ENCODE data around the gene DCUN1D2. TPM values are rescaled to one million over a fixed set of nuclear protein-coding genes. Genes with fewer than 3 reads are reported as not detected.
A peak's percentile ranks its signal among the peaks of the same experiment; 100 is the strongest.

The DCUN1D2 gene
- total RNA-seq, 1 donor from 2014 or later, result 7.8 TPM

DNA sequence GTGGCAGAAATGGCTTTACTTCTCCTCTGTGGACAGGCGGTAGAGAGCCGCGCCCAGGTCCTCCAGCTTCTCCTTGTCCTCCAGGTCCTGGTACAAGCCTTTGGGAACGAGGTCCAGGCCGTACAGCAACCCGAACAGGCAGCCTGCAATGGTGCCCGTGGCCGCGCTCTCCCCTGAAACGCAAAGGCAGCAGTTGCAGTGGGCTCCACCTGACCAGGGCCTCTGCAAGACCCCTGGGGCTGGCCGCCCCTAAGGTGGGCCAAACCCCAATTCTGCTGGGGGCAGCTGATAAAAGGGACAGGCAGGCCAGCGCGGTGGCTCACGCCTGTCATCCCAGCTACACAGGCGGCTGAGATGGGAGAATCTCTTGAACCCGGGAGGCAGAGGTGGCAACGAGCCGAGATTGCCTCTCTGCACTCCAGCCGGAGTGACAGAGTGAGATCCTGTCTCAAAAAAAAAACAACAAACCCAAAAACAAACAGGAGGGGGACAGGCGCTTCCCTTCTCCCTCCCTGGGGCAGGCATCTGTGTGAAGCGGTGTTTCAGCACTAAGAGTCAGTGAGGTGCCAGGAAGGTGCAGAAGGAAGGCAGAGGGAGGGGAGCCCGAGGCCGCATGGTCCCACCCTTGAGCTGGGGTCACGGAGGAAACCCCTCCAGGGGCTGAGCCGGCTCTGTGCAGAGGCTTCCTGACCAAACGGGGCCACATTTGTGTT is 67.5 kb downstream of the DCUN1D2 start:
- Histone ChIP-seq H3K27ac (ENCODE audit: low read depth, low read length) (no peak overlapping the region), H3K4me3 (ENCODE audit: low read length in 3 of 3) (no peak overlapping the region), H3K36me3 (ENCODE audit: control insufficient read depth in 3 of 3, insufficient read depth in 3 of 3, low read length in 3 of 3) (peaks cover 33 to 42% (median 41%) of the 10 kb centered on the region in 3 donors), H3K9ac (ENCODE audit: low read depth in 1 of 3, low read length in 3 of 3) (no peak overlapping the region), H3K27me3 (ENCODE audit: control insufficient read depth in 3 of 3, insufficient read depth in 3 of 3, low read length in 3 of 3) (no peaks in the 10 kb centered on the region), H3K4me1 (ENCODE audit: control insufficient read depth in 3 of 3, insufficient read depth in 3 of 3, low read length in 3 of 3) (peaks cover 0 to 8% (median 0%) of the 10 kb centered on the region in 3 donors), H3K9me3 (ENCODE audit: control insufficient read depth in 3 of 3, low read length in 3 of 3) (no peaks in the 10 kb centered on the region)

DNA sequence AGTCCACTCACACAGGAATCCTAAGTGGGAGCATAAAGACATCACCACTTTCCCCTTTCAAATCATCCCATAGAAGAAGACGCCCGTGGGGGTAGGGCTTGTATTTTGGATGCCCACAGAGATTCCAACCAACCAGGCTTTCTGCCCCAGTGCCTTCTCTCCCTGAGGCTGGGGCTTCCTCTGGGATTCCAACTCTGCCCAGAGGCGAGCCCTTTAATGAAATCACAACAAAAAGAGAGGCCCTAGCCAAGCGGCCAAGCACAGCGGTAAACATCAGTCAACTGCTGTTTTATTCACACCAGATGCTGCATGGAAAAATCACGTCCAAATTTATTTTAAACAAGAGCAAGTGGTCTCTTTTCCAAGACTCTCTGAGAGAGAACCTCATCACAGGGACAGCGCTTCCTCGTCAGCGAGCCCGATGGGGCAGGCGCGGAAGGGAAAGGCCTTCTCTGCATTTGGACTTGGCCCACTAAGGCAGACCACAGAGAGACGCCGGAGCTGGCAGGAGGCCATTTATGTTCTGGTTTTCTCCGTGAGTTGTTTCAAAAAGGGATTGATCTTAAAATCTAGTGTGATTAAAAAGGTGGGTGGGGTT is 68.7 kb downstream of the DCUN1D2 start:
- H3K27me3 ChIP-seq (ENCODE audit: control insufficient read depth in 3 of 3, insufficient read depth in 3 of 3, low read length in 3 of 3), result no peaks in the 10 kb centered on the region
- no peak overlapping the region for H3K27ac ChIP-seq (ENCODE audit: low read depth, low read length)
- H3K9ac ChIP-seq (ENCODE audit: low read depth in 1 of 3, low read length in 3 of 3), result no peak overlapping the region
- peaks cover 28 to 39% (median 35%) of the 10 kb centered on the region in 3 donors for H3K36me3 ChIP-seq (ENCODE audit: control insufficient read depth in 3 of 3, insufficient read depth in 3 of 3, low read length in 3 of 3)
- no peak overlapping the region for H3K4me3 ChIP-seq (ENCODE audit: low read length in 3 of 3)
- no peaks in the 10 kb centered on the region for H3K9me3 ChIP-seq (ENCODE audit: control insufficient read depth in 3 of 3, low read length in 3 of 3)
- peaks cover 0 to 8% (median 0%) of the 10 kb centered on the region in 3 donors for H3K4me1 ChIP-seq (ENCODE audit: control insufficient read depth in 3 of 3, insufficient read depth in 3 of 3, low read length in 3 of 3)

DNA sequence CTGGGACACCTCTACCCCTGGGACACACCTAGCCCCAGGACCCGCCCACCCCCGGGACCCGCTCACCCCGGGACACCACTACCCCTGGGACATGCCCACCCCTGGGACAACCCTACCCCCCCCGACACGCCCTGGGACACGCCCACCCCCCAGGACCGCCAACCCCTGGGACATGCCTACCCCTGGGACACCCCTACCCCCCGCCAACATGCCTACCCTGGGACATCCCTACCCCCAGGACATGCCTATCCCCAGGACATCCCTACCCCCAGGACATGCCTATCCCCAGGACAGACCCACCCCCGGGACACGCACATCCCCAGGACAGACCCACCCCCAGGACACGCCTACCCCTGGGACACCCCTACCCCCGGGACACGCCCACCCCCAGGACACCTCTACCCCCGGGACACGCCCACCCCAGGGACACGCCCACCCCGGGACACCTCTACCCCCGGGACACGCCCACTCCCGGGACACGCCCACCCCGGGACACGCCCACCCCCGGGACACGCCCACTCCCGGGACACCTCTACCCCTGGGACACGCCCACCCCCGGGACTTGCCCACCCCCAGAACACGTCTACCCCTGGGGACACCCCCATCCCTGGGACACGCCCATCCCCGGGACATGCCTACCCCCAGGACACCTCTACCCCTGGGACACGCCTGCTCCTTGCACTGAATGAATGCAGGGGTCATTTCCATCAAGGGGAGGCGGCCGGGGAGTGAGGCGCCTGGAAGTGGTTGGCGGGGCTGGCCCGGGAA is 69.5 kb downstream of the DCUN1D2 start:
- Histone ChIP-seq H3K27ac (ENCODE audit: low read depth, low read length) (no peak overlapping the region), H3K4me3 (ENCODE audit: low read length in 3 of 3) (no peak overlapping the region), H3K27me3 (ENCODE audit: control insufficient read depth in 3 of 3, insufficient read depth in 3 of 3, low read length in 3 of 3) (peaks cover 0 to 1% (median 0%) of the 10 kb centered on the region in 3 donors), H3K9me3 (ENCODE audit: control insufficient read depth in 3 of 3, low read length in 3 of 3) (no peaks in the 10 kb centered on the region), H3K36me3 (ENCODE audit: control insufficient read depth in 3 of 3, insufficient read depth in 3 of 3, low read length in 3 of 3) (peaks cover 28 to 32% (median 30%) of the 10 kb centered on the region in 3 donors), H3K9ac (ENCODE audit: low read depth in 1 of 3, low read length in 3 of 3) (no peak overlapping the region), H3K4me1 (ENCODE audit: control insufficient read depth in 3 of 3, insufficient read depth in 3 of 3, low read length in 3 of 3) (peaks cover 0 to 6% (median 0%) of the 10 kb centered on the region in 3 donors)

DNA sequence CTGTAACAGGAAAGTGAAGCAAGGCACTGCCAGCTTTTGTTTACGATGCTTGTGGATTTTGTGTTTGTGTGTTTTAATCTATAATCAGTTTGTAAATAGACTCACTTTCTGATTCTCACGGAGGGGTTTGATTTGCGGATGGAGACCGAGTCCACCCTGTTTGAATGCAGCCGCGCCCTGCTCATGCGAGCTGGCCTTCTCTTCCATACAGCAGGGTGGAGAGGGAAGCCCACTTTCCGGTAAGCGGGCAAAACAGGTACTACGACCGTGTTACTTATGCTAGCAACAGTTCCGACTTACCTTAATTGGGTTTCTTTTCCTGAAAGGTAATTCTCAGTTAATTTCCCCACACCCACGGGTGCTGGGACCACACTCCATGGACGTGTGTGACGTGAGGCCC is 70.3 kb downstream of the DCUN1D2 start:
- Histone ChIP-seq H3K27ac (ENCODE audit: low read depth, low read length) (no peak overlapping the region), H3K9me3 (ENCODE audit: control insufficient read depth in 3 of 3, low read length in 3 of 3) (no peaks in the 10 kb centered on the region), H3K27me3 (ENCODE audit: control insufficient read depth in 3 of 3, insufficient read depth in 3 of 3, low read length in 3 of 3) (peaks cover 0 to 3% (median 0%) of the 10 kb centered on the region in 3 donors), H3K36me3 (ENCODE audit: control insufficient read depth in 3 of 3, insufficient read depth in 3 of 3, low read length in 3 of 3) (peaks cover 28 to 30% (median 30%) of the 10 kb centered on the region in 3 donors), H3K9ac (ENCODE audit: low read depth in 1 of 3, low read length in 3 of 3) (no peak overlapping the region), H3K4me1 (ENCODE audit: control insufficient read depth in 3 of 3, insufficient read depth in 3 of 3, low read length in 3 of 3) (peaks cover under 1 to 4% (median 2%) of the 10 kb centered on the region in 3 donors), H3K4me3 (ENCODE audit: low read length in 3 of 3) (no peak overlapping the region)

DNA sequence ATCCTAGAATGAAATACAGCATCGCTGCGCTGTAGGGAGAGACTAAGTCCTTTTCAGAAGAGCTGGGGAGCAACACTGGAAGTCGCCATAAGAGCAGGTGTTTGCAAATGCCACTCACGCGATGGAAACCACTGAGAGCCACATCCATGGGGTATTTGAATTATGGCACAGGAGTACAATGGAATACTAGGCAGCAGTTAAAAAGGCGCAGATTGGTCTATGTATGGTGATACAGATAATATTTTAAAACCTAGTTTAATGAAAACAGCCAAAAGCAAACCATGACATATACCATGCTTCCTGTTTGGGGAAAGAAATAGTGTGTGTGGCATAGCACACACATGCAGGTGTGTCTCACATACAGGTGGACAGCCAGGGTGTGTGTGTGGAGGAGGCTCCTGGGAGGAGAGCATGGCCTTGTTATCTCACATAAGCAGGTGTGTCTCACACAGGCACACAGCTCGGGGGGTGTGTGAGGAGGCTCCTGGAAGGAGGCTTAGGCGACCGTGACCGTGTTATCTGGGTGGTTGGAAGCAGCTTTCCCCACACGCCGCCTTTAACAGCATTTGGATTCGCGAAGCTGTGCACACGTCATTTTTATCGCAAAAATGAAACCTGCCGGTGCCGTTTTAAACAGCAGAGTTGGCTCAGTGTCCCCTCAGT is 70.8 kb downstream of the DCUN1D2 start:
- Histone ChIP-seq H3K4me3 (ENCODE audit: low read length in 3 of 3) (no peak overlapping the region), H3K9ac (ENCODE audit: low read depth in 1 of 3, low read length in 3 of 3) (no peak overlapping the region), H3K27me3 (ENCODE audit: control insufficient read depth in 3 of 3, insufficient read depth in 3 of 3, low read length in 3 of 3) (peaks cover 0 to 3% (median 0%) of the 10 kb centered on the region in 3 donors), H3K9me3 (ENCODE audit: control insufficient read depth in 3 of 3, low read length in 3 of 3) (no peaks in the 10 kb centered on the region), H3K36me3 (ENCODE audit: control insufficient read depth in 3 of 3, insufficient read depth in 3 of 3, low read length in 3 of 3) (peaks cover 25 to 30% (median 30%) of the 10 kb centered on the region in 3 donors), H3K27ac (ENCODE audit: low read depth, low read length) (no peak overlapping the region), H3K4me1 (ENCODE audit: control insufficient read depth in 3 of 3, insufficient read depth in 3 of 3, low read length in 3 of 3) (peaks cover 6 to 10% (median 8%) of the 10 kb centered on the region in 3 donors)

DNA sequence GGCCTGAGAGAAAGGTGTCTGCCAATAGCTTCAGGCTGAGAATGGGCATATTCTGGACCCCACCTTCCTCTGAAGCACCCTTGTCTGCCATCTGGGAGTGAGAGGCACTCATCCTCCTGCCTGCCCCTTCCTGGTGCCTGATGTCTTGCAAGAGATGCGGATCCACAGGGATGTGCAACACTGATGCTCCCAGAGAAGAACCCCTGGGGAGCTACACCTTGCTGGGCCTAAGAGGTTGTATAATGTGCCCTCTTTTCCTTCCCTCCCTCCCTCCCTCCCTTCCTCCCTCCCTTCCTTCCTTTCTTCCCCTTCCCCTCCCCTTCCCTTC is 71.8 kb downstream of the DCUN1D2 start:
- H3K4me1 ChIP-seq (ENCODE audit: control insufficient read depth in 3 of 3, insufficient read depth in 3 of 3, low read length in 3 of 3), result peaks cover 15 to 17% (median 15%) of the 10 kb centered on the region in 3 donors
- H3K36me3 ChIP-seq (ENCODE audit: control insufficient read depth in 3 of 3, insufficient read depth in 3 of 3, low read length in 3 of 3), result peaks cover 20 to 25% (median 24%) of the 10 kb centered on the region in 3 donors
- no peak overlapping the region for H3K27ac ChIP-seq (ENCODE audit: low read depth, low read length)
- no peak overlapping the region for H3K4me3 ChIP-seq (ENCODE audit: low read length in 3 of 3)
- no peak overlapping the region for H3K9ac ChIP-seq (ENCODE audit: low read depth in 1 of 3, low read length in 3 of 3)
- no peaks in the 10 kb centered on the region for H3K9me3 ChIP-seq (ENCODE audit: control insufficient read depth in 3 of 3, low read length in 3 of 3)
- H3K27me3 ChIP-seq (ENCODE audit: control insufficient read depth in 3 of 3, insufficient read depth in 3 of 3, low read length in 3 of 3), result peaks cover 0 to 3% (median 0%) of the 10 kb centered on the region in 3 donors

DNA sequence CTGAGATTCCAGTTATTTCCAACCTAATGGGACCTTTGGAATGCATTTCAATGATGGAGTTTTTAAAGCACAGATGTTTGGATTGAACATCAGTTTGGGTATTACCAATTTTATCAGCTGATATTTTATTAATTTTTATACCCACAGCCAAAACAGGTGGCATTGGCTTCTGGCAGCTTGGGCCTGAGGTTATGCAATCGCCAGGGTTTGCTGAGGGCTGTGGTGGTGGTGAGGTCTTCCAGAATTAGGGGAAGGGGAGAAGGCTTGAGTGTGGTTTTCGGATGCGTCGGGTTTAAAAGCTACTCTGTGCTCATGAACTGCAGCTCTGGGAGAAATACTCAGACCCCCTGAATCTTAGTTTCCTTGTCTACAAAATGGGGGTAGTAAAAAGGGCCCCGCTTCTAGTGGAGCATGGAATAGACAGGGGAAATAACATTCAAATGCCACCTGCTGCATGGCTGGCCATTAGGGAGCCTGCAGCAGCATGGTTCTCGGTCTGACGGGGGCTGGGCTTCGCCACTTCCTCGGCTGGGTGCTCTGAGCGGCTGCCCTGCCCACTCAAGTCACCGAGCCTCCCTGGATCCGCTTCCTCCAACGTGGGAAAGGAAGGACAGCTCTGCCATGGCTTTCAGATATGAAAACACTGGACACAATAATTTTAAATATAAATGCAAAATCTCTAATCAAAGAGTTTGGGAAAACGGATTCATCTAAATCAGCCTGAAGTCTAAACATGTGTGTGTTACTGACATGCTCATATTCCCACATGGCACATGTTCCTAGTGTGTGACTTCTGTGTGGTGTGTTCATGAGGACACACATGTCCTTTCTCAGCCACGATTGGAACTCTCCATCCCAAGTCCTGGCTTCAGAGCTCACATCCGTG is 72.4 kb downstream of the DCUN1D2 start:
- Histone ChIP-seq H3K4me3 (ENCODE audit: low read length in 3 of 3) (no peak overlapping the region), H3K9me3 (ENCODE audit: control insufficient read depth in 3 of 3, low read length in 3 of 3) (no peaks in the 10 kb centered on the region), H3K9ac (ENCODE audit: low read depth in 1 of 3, low read length in 3 of 3) (no peak overlapping the region), H3K36me3 (ENCODE audit: control insufficient read depth in 3 of 3, insufficient read depth in 3 of 3, low read length in 3 of 3) (peaks cover 14 to 19% (median 19%) of the 10 kb centered on the region in 3 donors), H3K4me1 (ENCODE audit: control insufficient read depth in 3 of 3, insufficient read depth in 3 of 3, low read length in 3 of 3) (peaks cover 17 to 23% (median 21%) of the 10 kb centered on the region in 3 donors), H3K27me3 (ENCODE audit: control insufficient read depth in 3 of 3, insufficient read depth in 3 of 3, low read length in 3 of 3) (peaks cover 0 to 3% (median 0%) of the 10 kb centered on the region in 3 donors), H3K27ac (ENCODE audit: low read depth, low read length) (no peak overlapping the region)

DNA sequence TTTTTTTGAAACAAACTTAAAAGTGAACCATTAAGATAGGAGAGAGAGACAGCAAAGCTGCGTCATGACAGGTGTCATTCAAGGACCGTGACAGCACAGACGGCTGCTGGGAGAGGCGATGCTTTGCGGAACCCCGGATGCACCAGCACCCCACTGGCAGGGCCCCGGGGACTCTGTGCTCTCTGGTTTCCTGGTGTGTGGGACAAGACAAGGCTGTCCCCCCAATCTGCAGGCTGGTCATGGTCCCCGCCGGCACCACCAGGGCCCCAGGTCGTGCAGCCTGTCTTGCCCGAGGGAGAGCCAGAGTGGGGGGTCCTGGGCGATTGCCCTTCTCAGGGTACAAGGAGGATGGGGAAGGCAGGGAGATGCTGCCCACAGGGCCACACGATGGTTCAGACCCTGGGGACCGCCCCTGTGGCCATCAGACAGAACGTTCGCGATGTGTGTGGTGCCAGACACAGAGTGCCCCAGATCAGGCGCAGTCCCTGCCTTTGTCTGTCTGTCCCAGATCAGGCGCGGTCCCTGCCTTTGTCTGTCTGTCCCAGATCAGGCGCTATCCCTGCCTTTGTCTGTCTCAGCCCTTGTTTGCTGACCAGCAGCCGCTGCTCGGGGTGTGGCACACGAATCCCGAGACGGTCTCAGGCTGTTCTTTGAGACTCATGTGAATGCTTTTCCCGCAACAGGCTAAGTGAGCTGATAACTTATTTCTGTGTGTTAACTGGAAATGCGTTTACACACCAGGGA is 73.3 kb downstream of the DCUN1D2 start:
- peaks cover 17 to 26% (median 22%) of the 10 kb centered on the region in 3 donors for H3K4me1 ChIP-seq (ENCODE audit: control insufficient read depth in 3 of 3, insufficient read depth in 3 of 3, low read length in 3 of 3)
- H3K9ac ChIP-seq (ENCODE audit: low read depth in 1 of 3, low read length in 3 of 3), result no peak overlapping the region
- no peaks in the 10 kb centered on the region for H3K9me3 ChIP-seq (ENCODE audit: control insufficient read depth in 3 of 3, low read length in 3 of 3)
- H3K27me3 ChIP-seq (ENCODE audit: control insufficient read depth in 3 of 3, insufficient read depth in 3 of 3, low read length in 3 of 3), result peaks cover 0 to 3% (median 0%) of the 10 kb centered on the region in 3 donors
- peak overlapping the region; percentile 29 for H3K27ac ChIP-seq (ENCODE audit: low read depth, low read length)
- no peak overlapping the region for H3K4me3 ChIP-seq (ENCODE audit: low read length in 3 of 3)
- peaks cover 11 to 14% (median 12%) of the 10 kb centered on the region in 3 donors for H3K36me3 ChIP-seq (ENCODE audit: control insufficient read depth in 3 of 3, insufficient read depth in 3 of 3, low read length in 3 of 3)

Data from skeletal muscle tissue (tissue), 4 donors.